Measurements from ENCODE around the gene ZNF385C.
A peak's percentile ranks its signal among the peaks of the same experiment; 100 is the strongest.
"Not testable (repeated sequence)": the region's sequence is repeated elsewhere in the genome, so short reads cannot be mapped to it uniquely, and the experiment has no call there.

ZNF385C gene

DNA sequence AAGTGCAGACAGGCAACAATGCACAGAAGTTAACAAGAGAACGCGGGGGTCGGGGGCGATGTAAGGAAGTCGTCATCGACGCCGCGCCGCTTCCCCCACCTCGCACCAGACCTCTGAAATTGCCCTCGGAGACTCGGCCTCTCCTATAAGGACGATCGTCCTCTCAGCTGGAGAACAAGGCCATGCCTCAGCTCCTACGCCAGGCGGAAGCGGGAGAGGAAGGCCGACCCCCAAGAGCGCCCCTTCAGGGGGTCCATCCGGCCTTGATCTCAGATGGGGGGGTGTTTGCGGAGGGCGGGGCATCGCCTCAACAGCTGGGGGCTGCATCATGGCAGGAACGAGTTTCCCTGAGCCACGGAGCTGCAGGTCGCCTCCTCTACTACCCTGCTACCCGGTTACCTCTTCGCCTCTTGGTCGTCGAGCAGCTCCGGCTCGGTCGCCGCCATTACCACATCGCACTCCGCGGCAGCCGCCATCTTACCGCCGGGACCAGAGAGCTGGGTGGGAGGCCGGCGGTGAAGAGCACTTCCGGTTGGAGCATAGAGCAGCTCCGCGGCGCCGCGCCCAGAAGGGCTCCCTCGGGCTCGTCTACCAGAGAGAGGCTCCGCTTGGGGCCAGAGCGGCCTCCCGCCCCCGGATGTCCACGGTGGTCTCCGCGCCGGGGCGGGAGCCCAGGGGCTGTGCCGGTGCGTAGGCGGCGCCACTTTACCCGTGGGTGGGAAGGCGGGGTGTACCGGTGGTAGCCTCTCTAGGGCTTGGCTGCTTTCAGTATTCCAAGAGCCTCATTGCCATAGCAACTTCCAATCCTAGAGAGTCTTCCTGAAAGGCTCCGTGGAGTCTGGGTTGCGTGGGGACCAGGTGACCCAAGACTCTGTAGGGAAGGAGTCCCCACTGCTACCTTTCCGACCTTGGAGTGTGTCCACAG, 81.1 kb downstream of the ZNF385C start, which contains the start of gene DNAJC7:
TSS of gene DNAJC7 (minus strand) at position 499 of the 925 bp plus-strand sequence. CDS start at position 476, 23 bp downstream.
- DNase-seq: peak; percentile 90 to 93

DNA sequence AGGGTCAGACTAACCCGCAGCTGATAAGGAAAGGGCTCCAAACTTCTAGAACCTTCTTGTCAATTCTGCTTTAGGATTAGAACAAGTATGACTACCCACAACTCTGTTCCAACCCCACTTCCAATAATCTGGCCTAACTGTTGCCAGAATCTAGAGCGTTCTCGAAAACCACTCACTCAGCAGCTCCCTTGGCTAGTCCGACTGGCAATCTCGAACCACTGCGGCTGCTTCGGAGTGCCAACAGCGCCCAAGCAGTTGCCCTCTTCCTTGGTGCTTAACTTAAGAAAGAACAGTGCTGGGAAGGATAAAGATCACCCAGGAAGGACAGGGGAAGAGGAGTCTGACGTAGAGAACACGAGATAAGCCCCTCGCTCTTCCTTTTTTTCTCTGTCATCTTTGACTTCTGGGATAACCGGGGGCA, 81.9 kb downstream of the ZNF385C start:
- DNase-seq: no peak

DNA sequence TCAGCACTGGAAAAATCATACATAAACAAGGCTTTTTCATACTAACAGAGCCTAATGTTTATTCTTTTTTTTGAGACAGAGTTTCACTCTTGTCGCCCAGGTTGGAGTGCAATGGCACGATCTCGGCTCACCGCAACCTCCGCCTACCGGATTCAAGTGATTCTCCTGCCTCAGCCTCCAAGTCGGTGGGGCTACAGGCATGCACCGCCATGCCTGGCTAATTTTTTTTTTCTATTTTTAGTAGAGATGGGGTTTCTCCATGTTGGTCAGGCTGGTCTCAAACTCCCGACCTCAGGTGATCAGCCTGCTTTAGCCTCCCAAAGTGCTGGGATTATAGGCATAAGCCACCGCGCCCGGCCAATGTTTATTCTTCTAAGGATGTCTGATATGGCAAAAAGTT, 84.5 kb downstream of the ZNF385C start:
- DNase-seq: not testable (repeated sequence)

DNA sequence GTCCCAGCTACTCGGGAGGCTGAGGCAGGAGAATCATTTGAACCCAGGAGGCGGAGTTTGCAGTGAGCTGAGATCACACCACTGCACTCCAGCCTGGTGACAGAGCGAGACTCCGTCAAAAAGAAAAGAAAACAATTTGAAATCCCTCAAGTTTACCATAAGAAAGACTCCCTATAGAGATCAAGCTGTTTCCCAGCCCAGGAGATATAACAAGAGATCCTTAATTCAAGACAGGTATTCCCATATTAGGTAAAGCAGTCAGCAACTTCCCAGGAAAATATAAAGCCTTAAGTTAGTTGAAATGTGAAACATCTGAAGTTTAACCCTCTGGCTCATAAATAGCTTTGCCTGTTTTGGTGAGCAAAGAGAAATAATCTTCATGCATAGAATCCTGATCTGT, 85.9 kb downstream of the ZNF385C start:
- DNase-seq: not testable (repeated sequence)

DNA sequence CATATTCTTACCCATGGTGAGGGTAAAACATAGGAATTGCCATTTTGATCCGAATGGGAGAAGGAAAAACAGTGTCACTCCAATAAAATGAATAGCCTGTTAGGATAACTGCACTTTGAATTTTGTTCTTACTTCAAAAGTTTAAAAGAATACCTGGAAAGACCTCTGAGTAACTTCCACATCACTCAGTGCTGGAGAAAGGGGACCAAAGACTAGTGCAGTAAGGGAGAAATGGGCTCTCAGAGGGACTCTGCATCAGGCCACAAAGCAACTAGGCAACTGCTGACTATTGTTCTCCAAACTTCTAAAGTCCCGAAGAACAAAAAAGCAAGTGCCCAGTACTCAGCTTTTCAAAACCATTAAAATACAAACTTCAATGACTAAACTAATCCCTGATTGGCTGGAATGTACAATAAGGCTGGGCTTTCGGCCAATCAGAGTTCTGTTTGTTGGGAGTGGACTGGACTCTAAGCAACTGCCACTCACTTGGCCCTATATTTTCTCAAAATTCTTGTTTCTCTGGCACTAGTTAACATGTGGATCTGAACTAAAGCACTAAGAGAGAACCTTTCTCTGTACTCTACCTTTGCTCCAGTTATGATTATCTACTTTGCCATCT, 87.3 kb downstream of the ZNF385C start:
- no peak for DNase-seq

DNA sequence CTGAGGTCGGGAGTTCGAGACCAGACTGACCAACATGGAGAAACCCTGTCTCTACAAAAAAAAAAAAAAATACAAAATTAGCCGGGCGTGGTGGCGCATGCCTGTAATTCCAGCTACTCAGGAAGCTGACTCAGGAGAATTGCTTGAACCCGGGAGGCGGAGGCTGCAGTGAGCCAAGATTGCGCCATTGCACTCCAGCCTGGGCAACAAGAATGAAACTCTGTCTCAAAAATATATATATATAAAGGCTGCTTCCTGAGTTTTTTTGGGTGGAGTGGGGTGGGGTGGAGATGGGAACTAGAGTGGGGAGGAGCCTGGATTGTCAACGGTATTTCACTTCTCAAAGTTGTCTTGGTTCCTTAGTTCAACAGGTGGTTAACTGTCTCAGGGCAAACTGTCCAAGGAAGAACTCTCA, 88.0 kb downstream of the ZNF385C start:
- not testable (repeated sequence) for DNase-seq

DNA sequence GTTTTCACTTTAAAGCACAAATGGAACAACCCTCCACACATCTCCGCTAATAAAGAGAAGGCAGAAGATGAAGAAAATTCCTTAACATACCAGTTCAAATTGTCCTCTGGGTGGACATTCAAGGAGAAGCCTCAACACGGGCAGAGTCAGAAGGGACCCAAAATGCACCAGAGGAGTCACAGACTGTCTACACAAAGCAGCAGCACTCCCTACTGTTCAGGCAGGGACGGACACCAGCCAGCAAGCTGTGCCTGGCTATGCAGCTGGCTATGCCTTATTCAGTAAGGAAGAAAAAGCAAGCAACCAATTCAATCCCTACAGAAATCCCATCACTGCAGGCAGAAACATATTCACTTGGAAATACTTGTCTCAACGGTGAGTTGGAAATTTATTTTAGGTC, 89.1 kb downstream of the ZNF385C start:
- no peak for DNase-seq

DNA sequence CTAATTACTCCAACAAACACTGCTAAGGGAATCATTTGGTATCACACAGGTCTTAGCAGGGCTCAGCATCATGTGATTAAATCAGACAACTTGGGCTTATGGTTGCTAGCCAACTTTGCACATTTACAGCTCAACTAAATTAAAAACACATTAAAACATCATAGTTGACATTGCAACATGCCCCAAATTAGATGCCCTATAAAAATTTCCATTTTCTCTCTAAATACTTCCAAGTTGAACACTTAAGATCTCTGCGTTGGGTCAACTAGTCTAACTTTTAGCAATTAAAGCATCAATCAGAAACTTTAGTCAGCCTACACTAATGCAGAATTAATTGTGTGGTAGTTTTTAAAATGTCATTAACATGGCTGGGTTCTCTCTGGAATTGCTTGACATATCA, 93.1 kb downstream of the ZNF385C start:
- DNase-seq: no peak

DNA sequence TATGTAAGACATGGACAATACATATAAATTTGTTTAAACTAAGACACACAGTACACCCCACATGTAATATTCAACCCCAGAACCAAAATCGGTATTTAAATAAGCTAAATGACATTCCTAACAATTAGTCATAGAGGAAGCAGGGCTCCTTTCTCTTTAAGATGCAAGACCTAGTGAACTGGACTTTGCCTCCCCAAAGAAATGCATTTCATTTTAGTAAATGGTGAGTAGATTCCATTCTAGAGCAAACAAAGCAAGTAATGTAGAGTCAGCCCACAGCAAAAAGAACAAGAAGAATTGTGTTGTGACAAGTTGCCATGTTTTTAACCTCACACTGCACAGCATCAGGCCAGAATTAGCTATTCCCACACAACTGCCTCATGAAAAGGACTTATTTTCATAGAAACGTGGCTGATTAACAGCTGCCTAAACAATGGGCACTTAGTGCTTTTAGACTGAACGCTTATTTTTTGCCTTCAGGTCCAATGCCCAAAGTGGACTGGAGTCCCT, 95.4 kb downstream of the ZNF385C start:
- no peak for DNase-seq

DNA sequence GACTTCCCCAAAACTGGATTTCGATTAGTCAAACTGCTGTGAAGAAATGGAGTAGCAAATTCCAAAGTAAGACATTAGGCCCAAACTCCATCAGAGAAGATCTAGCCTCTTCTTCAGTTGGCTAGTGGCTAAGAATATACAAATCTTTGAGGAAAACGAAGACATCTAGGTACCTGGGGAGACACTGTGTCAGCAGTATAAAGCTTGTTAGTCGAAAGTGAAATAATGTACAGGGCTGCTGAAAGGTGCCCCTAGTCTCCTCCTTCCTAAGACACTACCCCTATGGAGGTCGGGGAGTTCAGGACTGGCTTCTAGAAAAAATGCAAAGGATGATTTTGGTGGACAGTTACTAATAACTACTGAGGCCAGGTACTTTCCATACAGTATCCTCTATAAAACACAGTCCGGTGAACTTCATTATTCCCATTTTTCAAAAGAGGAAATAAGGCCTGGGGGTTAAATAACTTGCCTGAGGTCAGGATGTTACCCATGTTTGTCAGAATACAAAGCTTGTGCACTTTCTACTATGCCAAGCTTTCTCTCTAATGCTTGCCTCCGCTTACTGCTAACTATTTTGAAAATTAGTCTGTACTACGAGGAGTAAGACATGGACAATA, 96.0 kb downstream of the ZNF385C start:
- no peak for DNase-seq

DNA sequence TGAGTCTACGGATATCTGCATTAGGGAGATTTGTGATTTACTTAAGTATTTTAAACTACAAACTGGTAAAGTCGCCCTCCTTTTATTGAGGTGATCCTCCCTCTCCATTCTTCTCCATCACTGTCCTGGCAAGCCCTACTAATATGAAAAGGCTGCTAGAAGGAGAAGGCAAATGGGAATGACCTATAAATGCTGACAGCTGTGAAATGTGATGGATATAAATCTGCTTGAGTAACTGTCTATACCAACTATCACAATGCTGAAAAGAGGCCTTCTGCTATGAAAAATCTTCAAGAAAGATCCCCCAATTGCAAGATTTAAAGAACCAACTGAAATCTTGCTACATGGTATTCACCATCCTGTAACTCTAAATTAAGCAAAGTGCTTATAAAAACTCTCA, 96.5 kb downstream of the ZNF385C start:
- DNase-seq: no peak

DNA sequence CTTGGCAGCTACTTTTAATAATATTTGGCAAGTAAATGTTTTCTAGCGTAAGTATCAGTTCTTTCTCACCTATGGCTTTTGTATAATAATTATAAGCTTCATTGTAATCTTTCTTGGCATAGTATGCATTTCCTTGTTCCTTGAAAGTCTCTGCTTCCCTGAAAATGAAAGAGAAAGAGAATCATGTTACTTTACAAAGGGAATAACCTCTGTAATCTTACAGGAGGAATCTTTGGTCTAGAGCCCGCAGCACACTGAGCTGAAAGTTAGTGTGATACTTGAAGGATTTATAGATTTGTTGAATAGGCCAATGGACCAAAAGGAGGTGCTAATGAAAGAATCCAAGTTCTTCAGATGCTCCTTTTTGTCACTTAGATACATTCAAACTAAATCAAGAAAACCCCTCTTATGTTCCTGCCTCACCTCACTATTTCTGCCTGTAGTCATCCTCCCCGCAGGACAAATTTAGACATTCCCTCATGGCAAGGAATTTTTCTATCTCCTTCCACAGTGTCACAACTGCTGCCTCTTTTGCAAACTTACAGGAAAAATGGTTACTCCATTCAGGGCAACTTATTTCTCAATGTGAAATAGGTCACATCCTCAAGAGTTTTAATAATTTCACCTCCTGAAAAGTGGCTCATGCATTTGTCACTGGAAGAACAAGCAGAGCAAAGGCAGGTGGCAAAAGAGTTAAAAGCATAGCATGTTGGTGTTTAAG, 97.7 kb downstream of the ZNF385C start:
- no peak for DNase-seq

DNA sequence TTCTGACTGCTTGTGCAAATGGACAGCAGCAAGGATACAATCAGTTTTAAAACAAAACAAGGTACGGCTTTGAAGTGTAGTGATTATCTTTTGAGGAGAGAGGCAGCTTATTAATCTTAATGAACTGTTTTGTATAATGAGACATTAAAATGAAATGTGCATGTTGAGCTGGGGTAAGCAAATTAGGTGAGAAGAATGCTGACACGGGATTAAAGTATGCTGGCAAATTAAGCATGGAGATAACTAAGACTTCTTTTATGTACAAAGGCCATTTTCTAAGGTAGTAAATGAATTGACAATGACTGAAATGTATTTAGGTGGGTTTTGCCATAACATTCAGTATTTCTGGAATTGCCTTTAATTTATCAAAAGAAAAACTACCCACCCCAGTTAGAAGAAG, 99.8 kb downstream of the ZNF385C start:
- no peak for DNase-seq

DNA sequence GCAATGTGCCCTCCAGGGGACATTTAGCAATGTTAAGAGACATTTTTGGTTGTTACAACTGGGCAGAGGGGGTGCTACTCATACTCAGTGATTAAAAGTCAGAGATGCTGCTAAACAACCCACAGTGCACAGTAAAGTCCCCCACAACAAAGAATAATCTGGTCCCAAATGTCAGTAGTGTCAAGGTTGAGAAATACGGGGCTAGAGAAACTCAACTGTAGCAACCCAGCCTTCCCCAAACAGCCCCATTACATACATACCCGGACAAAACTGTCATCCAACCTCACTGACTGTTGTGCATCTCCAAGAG, 101.5 kb downstream of the ZNF385C start:
- no peak for DNase-seq

DNA sequence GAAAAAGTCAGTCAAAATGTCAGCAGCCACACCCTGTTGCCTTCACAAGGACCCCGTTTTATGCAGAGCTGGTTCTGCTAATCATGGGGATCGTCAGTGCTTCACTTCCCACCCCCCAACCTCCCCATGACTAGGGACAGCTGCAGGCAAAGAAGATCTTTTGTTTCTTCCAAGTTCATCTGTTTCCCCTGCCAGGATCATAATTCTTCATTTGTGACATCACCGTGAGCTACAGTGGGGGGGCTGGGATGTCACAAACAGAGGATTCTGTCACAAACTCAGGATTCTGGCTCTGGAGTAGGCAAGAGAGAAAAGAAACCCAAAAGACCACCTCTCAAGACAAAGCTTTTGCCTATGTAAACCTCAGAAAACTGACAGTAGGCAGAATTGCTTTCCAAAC, 105.7 kb downstream of the ZNF385C start:
- no peak for DNase-seq

DNA sequence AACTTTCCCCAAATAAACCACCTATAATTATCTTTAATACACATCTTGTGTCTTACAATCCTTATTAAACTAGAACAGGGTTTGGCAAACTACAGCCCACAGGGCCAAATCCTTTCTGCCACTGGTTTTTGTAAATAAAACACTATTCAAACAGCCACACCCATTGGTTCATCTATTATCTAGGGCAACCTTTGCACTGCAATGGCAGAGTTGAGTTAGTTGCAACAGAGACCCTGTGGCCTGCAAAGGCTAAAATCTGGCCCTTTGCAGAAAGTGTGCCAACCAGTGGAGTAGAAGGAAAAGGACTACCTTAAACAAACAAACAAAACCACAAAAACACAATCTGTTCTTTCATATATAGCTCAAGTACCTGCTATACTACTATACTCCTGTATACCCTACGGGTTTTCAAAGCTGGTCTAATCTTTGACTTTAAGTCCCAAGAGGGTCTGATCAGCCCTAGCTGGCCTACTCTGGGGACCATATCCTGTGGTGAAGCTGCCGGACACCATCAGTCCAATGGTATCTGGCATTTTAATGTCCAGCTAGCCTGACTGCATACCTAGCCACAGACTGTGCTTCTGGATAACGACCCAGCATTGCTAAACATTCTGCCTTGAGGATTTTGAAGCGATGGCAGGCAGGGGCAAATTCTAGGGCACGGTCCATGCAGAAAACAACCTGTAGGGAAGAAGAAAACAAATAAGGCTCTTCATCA, 108.4 kb downstream of the ZNF385C start:
- DNase-seq: no peak

DNA sequence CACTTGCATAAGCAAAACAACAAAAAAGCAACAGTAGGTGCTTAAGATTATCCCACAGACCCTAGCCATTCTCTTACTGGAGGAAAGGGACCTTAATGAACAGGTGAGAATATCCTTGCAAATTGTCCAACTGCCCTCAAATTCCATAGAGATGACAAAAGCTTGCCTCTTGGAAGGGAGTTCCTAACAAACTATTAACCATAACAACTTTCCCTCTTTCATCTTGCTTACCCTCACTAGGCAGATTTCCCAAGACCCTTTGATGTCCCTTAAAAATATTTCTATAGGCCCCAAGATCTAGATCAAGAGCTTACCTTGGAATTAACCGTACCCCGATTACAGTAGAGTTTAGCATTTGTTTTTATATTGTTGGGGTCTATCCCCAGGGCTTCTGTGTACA, 109.9 kb downstream of the ZNF385C start:
- DNase-seq: no peak

DNA sequence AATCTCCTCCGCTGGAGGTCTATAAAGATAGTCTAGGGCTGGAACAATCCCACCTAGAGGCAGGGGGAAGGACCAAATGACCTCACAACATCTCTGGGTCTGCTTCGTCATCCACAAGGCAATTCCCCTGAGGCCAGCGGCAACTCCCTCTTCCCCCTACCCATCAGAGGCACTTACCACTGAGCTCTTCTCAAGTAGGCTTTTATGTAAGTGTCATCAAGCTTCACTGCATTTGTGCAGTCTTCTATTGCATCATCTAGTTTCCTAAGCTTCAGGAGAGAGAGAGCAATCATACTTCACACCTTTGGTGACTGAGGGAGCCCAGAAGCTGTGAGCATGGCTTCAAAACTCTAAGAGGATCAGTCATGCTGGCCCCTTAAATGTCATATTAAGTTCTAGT, 110.6 kb downstream of the ZNF385C start:
- no peak for DNase-seq

DNA sequence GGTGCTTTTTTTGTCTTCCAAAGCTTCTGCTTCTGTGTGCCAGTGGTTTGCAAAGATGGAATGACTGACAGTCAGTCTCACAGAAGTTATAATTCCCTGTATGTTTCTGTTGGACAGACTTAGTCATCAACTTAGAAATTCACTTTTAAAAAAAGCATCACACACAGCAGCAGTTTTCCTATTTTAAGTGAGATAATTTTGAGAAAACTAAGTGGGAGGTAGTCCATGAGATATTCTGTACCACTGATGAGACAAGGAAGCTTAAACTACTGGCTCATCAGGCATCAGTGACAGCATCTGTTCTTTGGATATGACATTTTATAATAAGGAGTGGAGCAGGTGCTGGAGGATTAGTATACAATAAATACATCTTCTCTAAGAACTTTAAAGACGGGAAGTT, 111.6 kb downstream of the ZNF385C start:
- no peak for DNase-seq

DNA sequence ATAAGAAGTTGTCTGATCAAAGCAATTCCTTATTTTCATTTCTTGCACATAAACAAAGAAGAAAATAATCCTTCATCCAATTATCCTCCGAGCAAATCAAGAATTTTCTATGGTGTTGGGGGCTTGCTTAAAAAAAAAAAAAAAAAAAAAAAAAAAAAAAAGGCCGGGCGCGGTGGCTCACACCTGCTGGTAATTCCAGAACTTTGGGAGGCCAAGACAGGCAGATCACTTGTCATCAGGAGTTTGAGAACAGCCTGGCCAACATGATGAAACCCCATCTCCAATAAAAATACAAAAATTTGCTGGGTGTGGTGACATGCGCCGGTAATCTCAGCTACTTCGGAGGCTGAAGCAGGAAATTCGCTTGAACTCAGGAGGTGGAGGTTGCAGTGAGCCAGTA, 112.4 kb downstream of the ZNF385C start:
- DNase-seq: no peak

DNA sequence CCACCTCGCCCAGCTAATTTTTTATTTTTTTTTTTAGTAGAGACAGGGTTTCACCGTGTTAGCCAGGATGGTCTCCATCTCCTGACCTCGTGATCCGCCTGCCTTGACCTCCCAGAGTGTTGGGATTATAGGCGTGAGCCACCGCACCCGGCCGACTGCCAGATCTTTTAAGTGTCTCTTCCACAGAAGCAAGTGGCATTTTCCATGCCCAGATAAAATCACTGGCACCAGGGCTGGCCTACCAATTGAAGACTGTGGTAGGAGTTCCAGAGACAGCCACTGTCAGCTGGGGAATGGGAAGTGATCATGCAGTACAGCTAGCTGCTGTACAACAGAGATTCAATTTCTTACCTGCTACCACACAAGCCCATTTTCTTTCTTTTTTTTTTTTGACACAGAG, 113.8 kb downstream of the ZNF385C start:
- DNase-seq: no peak

DNA sequence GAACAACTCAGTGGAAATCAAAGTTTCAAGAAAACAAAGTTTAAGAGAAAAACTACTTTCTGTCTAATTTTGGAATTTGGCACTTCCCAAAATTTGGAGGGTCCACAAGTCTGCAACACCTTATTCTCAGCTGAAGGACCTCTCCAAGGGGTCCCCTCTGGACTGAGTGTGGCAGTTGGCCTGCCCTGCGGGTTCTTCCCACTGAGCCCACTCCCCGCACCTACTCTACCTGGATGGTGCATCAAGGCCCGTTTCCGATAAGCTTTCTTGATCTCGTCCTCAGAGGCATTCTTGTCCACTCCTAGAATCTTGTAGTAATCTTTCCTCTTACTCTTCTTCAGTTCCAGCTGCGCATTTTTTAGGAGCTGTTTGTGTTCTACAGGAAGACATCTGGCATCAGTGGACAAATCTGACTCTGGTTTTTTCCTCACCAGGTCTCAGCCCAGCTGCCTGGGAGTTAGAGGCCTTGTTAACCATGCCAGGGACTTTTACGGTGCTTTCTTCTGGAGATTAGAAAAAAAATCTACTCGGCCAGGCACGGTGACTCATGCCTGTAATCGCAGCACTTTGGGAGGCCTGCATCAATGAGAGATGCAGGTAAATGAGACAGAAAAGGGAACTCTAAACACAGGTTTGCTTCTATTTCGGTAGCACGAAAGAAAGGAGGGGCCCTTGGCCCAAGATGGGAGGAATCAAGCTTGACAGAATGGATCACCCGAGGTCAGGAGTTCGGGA, 116.1 kb downstream of the ZNF385C start:
- DNase-seq: no peak

Measured in NCI-H446 (cell line).